22Rv1 (cell line): ENCODE measurements around the gene MND1.
A peak's percentile ranks its signal among the peaks of the same experiment; 100 is the strongest.

Experiments
- H3K27ac ChIP-seq: fragments of 450-650 bp; 2 replicates; pipeline ENCODE4 v1.5.1; 2017
- CTCF ChIP-seq: fragments of 450-650 bp; IDR thresholded peaks from 2 replicates; pipeline ENCODE4 v1.5.1; 2017; ENCODE audit warnings: mild to moderate bottlenecking
- ZFX ChIP-seq: fragments of 450-650 bp; IDR thresholded peaks from 2 replicates; pipeline ENCODE4 v1.6.1; 2017; ENCODE audit warnings: antibody characterized with exemption, borderline replicate concordance

Gene MND1

GRCh38 chr4:153426207-153426885, 81.9 kb downstream of the MND1 start:
- no peak for TF ChIP-seq ZFX
- TF ChIP-seq CTCF: no peak
- no peak overlapping the region for H3K27ac ChIP-seq

- TF ChIP-seq ZFX: no peak
- no peak for TF ChIP-seq CTCF
- H3K27ac ChIP-seq: no peak overlapping the region
Measured at GRCh38 chr4:153427363-153428071, 83.0 kb downstream of the MND1 start.

- TF ChIP-seq ZFX (no peak), CTCF (no peak)
- no peak overlapping the region for H3K27ac ChIP-seq
Measured at GRCh38 chr4:153428941-153429475, 84.5 kb downstream of the MND1 start.

GRCh38 chr4:153432965-153433753, 88.7 kb downstream of the MND1 start:
- no peak overlapping the region for H3K27ac ChIP-seq
- TF ChIP-seq ZFX: no peak
- TF ChIP-seq CTCF: peak; percentile 72

GRCh38 chr4:153433754-153434105, 89.2 kb downstream of the MND1 start:
- TF ChIP-seq CTCF (no peak), ZFX (no peak)
- no peak overlapping the region for H3K27ac ChIP-seq

- no peak for TF ChIP-seq CTCF
- no peak for TF ChIP-seq ZFX
- H3K27ac ChIP-seq: no peak overlapping the region
Measured at GRCh38 chr4:153434190-153434589, 89.7 kb downstream of the MND1 start.
